Astrocyte of the cerebellum (primary cell): ENCODE data around the gene NOM1.
A peak's percentile ranks its signal among the peaks of the same experiment; 100 is the strongest.
"Not testable (repeated sequence)": the region's sequence is repeated elsewhere in the genome, so short reads cannot be mapped to it uniquely, and the experiment has no call there.

ENCODE experiments used
- DNase-seq: peaks from one replicate; pipeline ENCODE4 v3.0.0-alpha.2; 2011; ENCODE audit warnings: low read depth
- H3K4me3 ChIP-seq: 2 replicates; pipeline ENCODE4 v1.5.1; 2011; ENCODE audit warnings: mild to moderate bottlenecking, low read depth, low read length, moderate library complexity
- CTCF ChIP-seq: IDR thresholded peaks from 2 replicates; pipeline ENCODE4 v1.5.1; 2012; ENCODE audit warnings: low read length, low read depth, moderate library complexity, mild to moderate bottlenecking; ENCODE audit errors: missing control alignments
- in situ Hi-C: cut with HindIII; loops from 2 replicates; pipeline ENCODE4 v1.10.0; 2017; ENCODE audit warnings: low sequenced_read_pairs

NOM1 gene

GRCh38 chr7:156949541-156950380 lies at the start of gene NOM1:
Gene NOM1 (plus strand): TSS chr7:156949712. CDS start chr7:156949738, 26 bp downstream.
- peak; percentile 63 for TF ChIP-seq CTCF
- in situ Hi-C loops = no loop called here
- peak; percentile 43 for DNase-seq
- H3K4me3 ChIP-seq = peak within 1 kb of the TSS; percentile 90

- in situ Hi-C loops, H3K4me3 ChIP-seq, DNase-seq: not testable (repeated sequence)
Observed at GRCh38 chr7:156900093-156900492, 49.4 kb upstream of the NOM1 start.

GRCh38 chr7:156903232-156903909 lies 46.1 kb upstream of the NOM1 start:
- peak; percentile 88 for DNase-seq
- no peak for TF ChIP-seq CTCF
- H3K4me3 ChIP-seq = no peak overlapping the region
- in situ Hi-C loops = no loop called here

- no peak for DNase-seq
- in situ Hi-C loops = no loop called here
- no peak overlapping the region for H3K4me3 ChIP-seq
- no peak for TF ChIP-seq CTCF
Observed at GRCh38 chr7:156906200-156906649, 43.3 kb upstream of the NOM1 start.

- peak; percentile 88 for DNase-seq
- H3K4me3 ChIP-seq = no peak overlapping the region
- no peak for TF ChIP-seq CTCF
- in situ Hi-C loops = no loop called here
Observed at GRCh38 chr7:156907656-156908055, 41.9 kb upstream of the NOM1 start.

GRCh38 chr7:156909574-156910252 lies 39.8 kb upstream of the NOM1 start:
- in situ Hi-C loops = not testable (repeated sequence)

GRCh38 chr7:156918635-156919034 lies 30.9 kb upstream of the NOM1 start:
- no peak overlapping the region for H3K4me3 ChIP-seq
- DNase-seq = no peak
- in situ Hi-C loops = no loop called here
- no peak for TF ChIP-seq CTCF

More at GRCh38 chr7:156909574-156910252, 39.8 kb upstream of the NOM1 start:
- DNase-seq, H3K4me3 ChIP-seq: not testable (repeated sequence)
